Stomach (tissue), 4 donors: ENCODE data around the gene STYXL2.

Source experiments
- CTCF ChIP-seq, 7 experiments: fragments of 450-650 bp in 4 of 7; fragments of 200-600 bp in 3 of 7; sonication (generic) in 3 of 7; IDR thresholded peaks; one replicate each; pipeline ENCODE4 v1.5.1; 2016 to 2019; ENCODE audit warnings: antibody characterized with exemption in 7 of 7, control low read depth in 2 of 7, mild to moderate bottlenecking in 1 of 7
- EP300 ChIP-seq: sonication (generic); formaldehyde crosslinking; IDR thresholded peaks from one replicate; pipeline ENCODE4 v1.6.1; 2017; ENCODE audit warnings: antibody characterized with exemption
- POLR2A ChIP-seq, 4 donors: fragments of 450-650 bp; IDR thresholded peaks; one replicate each; pipeline ENCODE4 v1.6.1; 2016; ENCODE audit warnings: antibody characterized with exemption in 4 of 4, control low read depth in 2 of 4, mild to moderate bottlenecking in 1 of 4, moderate library complexity in 1 of 4
- POLR2AphosphoS5 ChIP-seq, 3 donors: sonication (generic); formaldehyde crosslinking; IDR thresholded peaks; one replicate each; pipeline ENCODE4 v1.6.1; 2016; ENCODE audit warnings: antibody characterized with exemption in 3 of 3

GRCh38 chr1:167102906-167103573 is 9.2 kb downstream of the STYXL2 start:
- no peak for TF ChIP-seq CTCF (IDR thresholded peaks at IDR 0.05)
- TF ChIP-seq POLR2A (IDR thresholded peaks at IDR 0.05): no peak
- no peak for TF ChIP-seq POLR2AphosphoS5 (IDR thresholded peaks at IDR 0.05)
- no peak for TF ChIP-seq EP300
